SKM-1 treated with dmso at 0.1 percent for 144 hours (cell line): Measurements from ENCODE around the gene PSMG2.

ENCODE experiments used
- DNase-seq: peaks from one replicate; lab custom pipeline; 2025; ENCODE audit not compliant: unreplicated experiment; lab: John Stamatoyannopoulos, UW

The PSMG2 gene

DNA sequence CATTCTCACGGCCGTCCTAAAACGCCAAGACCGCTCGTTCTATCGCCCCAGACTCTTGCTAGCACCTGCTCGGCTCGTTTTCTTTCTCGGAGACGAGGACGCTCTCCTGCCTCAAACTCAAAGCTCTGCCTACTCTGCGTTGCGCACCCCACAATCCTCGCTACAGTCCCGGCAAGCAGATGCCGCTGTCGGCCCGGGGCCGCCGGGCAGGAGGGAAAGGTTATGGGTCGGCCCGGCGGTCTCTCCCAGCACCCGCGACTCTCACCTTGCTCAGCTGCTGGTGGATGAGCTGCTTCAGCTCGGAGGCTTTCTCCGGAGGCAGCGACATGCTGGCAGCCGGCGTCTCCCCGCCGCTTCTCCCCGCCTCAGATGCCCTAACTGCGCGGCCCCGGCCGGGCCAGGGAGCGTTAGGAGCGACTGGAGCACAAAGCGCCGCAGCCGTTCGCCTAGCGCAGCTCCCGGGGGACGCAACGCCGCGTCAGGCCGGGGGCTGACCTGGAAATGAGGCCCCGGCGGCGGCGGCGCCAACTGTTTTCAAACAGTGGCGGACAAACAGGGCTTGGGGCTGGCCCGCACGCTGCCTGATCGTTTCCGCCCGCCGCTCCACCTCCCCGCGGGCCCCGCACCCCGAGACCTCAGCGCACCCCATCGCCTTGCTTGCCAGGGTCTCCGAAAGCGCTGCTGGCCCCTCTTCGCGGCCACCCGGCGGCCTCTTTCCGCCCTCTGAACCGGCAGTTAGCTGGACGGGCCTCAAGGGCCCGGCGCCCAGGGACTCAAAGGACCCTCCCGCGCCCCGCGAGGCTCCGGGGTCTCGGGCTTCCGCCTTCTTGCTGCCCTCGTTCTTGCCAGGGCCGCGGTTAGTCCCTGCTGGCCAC lies at the start of gene PSMG2, which contains the start of gene CEP76:
Gene PSMG2, plus strand, starts transcription at position 822 of the 875 bp plus-strand sequence. CDS start 66 bp downstream, outside the sequence.
Gene CEP76, minus strand, starts transcription at position 503 of the 875 bp plus-strand sequence. Its CDS starts 175 bp downstream, at position 328.
- DNase-seq = peak; percentile 80

- no peak for DNase-seq
Measured at GRCh38 chr18:12654971-12655370, 47.9 kb upstream of the PSMG2 start.

DNA sequence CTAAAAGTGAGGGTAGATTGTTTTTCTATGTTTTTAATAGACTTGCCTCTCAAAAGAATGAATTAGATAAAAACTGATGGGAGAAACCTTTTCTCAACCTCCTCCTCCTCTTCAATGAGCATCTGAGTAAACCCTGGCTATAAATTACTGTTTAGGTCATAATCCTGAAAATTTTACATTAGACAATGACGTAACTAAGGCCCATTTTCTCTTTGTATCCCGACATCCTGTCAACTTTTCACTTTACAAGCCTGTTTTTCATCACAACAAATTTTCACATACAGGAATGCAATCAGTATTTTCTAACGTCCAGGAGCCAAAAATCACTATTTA lies 46.3 kb upstream of the PSMG2 start:
- DNase-seq = no peak

GRCh38 chr18:12656938-12657683 lies 45.7 kb upstream of the PSMG2 start:
- DNase-seq = no peak

GRCh38 chr18:12657684-12658425 lies 45.0 kb upstream of the PSMG2 start, which contains the start of gene SPIRE1:
SPIRE1 (minus strand) TSS chr18:12658107; CDS start chr18:12657866, 241 bp downstream.
- DNase-seq = peak; percentile 23

- DNase-seq = no peak
Measured at GRCh38 chr18:12658426-12659138, 44.3 kb upstream of the PSMG2 start.

DNA sequence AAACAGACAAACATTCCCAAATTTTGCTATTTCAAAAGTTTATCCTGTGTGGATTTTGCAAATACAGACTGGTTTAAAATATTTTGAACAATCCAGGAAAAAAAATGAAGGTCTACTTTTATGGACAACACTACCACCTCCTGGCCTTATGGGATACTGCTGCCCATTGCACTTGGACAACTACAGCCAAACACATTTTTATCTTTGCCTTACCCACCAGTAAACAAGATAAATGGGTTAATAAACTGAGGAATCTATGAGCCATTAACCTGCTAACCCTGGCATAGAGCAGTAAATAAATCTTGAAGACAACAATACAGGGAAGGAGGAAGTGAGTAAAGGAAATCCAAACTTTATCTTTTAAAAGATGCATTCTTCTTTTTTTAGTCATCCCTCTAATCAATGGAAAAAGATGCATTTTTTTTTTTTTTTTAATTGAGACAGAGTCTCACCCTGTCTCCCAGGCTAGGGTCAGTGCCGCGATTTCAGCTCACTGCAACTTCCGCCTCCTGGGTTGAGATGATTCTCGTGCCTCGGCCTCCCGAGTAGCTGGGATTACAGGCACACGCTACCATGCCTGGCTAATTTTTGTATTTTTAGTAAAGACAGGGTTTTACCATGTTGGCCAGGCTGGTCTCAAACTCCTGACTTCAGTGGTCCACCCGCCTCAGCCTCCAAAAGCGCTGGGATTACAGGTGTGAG lies 42.8 kb upstream of the PSMG2 start:
- peak; percentile 40 for DNase-seq

GRCh38 chr18:12668041-12668440 lies 34.8 kb upstream of the PSMG2 start:
- DNase-seq = no peak

DNA sequence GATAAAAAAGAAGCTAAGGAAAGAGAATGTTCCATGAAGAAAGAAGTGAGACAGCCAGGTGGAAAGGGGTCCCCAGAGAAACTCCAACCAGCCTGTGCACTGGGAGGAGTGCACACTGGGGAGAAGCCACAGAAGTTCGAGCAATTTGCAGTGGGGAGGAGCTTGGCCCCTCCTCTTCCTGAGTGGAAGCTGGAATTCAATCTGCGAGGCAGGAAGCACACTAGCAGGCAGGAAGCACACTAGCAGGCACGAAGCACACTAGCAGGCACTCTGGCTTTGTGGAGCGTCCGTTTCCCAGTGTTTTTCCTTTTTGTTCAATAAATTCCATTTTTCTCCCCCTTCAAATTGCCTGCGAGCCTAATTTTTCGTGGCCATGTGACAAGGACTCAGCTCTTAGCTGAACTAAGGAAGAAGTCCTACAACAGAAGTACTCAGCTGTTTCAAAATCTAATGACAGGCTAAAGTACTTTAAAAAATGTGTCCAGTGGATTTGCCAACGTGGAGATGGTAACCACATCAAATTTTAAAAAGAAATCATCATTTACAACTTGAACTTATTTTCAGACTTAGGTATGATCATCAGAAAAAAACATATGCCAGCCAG lies 23.6 kb upstream of the PSMG2 start:
- DNase-seq = no peak

GRCh38 chr18:12686100-12686499 lies 16.7 kb upstream of the PSMG2 start:
- no peak for DNase-seq

DNA sequence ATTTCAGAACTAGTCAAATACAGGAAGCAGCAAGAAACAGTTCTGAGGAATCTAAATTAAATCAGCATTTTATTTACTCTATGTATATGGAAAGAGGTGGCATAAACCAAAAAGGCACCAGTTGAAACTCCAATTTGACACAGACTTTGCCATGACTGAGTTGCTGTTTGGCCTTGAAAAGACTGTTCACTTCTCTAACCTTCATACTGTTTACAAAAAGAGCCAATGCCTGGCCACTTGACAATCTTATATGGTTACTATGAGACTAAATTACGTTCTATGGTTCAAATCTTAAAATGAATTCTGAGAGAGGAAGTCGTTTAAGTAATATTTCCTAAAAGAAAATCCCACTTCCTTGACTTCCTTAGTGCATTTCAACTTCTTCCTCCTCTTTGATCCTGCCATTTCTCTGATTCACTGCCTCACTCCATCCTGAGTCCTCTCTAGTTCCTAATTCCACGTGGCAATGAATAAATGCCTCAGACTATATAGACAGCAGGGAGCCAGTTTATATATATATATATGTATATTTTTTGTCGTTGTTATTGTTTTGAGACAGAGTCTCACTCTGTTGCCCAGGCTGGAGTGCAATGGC lies 13.5 kb upstream of the PSMG2 start:
- no peak for DNase-seq

DNA sequence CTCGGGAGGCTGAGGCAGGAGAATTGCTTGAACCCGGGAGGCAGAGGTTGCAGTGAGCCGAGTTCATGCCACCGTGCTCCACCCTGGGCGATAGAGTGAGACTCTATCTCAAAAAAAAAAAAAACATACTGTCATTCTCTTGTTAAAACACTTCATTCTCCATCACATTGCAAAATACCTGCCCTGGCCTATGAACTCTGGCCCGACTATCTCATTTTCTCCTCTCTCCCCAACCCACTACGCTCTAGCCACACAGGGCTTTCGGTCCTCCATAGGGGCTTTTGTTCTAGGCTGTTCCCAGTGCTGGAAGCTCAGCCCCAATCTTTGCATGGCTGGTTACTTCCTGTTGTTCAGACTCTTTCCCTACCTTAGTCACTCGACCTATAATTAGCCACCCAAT lies 10.6 kb upstream of the PSMG2 start:
- no peak for DNase-seq

DNA sequence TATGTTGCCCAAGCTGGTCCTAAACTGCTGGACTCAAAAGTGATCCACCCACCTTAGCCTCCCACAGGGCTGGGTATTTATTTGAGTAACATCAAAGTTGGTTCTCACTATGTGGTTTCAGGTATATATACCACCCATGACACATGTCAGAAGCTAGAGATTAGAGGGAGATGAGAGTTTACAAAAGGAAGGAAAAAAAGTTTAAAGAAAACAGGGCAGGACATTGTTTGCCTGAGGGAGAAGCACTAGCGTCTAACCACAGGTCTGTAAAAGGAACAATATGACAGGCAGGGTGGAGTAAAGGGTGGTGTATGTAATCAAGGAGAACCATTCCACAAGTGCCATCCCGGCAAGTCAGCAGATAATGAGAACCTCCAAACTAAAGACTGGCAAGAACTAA lies 8.8 kb upstream of the PSMG2 start:
- DNase-seq = no peak

DNA sequence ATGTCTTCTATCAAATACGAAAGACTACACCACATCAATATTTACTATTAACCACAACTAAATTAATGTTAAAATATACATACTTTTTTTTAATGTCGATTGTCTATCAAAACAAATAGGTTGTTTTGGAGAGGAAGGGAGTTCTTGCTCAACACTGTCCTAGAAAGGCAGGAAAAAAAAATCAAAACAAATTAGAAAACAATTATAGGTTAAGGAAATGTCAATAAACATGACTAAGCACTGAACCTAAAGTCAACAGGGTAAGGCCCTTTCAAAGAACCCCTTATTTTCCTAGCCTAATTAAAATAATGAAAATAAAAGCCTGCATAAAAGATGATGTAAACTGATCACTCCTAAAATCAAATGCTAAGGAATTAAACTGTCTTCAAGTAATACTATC lies 3.1 kb upstream of the PSMG2 start:
- DNase-seq = no peak

DNA sequence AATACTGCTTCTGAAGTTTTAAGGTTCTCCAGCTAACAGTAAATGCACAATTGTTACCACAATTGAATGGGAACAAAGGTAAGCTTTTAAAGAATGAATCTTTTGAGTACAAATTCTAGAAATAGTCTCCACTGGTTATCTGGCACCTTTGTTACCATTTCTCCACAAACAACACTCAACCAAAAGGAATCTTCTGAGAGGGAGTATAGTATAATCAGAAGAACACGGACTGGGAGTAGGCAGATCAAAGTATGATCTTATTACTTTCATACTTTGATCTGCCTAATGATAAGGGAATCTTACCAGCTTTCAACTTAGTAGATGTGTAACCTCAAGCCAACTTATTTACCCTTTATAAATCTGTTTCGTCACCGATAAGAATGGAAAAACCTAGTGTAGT lies 1.7 kb upstream of the PSMG2 start:
- no peak for DNase-seq

DNA sequence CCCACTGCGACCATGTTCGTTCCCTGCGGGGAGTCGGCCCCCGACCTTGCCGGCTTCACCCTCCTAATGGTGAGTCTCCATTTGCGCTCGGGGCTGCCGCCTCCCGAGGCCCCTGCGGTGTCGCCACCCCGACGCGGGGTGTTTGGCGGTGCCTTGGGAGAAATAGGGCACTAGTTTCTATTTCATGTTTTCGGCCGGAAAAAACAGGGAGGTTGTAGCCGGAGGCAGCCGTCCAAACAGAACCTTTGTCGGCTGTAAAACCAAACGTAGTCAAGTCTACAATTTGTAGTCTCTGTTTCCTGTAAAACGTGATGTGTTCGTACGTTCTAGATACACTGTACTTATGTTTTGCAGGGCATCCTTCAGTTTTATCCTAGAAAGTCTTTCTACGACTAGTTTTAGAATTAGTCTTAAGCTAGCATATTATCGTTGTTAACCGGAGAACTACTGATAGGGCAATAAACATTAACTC lies 290 bp downstream of the PSMG2 start:
- no peak for DNase-seq

DNA sequence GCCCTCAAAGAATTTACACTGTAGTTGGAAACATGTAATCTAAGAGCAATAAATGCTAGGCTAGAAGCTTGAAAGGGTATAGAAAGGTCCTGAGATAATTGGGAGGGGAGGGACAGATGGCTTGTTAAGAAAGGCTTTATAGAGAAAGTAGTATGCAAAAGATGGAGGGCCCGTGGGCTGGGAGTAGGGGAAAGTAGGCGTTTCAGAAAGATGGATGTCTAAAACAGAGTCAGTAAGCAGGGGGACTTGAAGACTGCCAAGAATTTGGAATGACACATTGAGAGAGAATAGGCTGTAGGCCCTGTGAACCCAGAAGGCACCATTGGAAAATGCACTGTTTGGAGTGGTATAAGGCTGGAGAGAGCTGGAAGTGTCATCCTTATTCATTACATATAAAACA lies 822 bp downstream of the PSMG2 start:
- no peak for DNase-seq

- no peak for DNase-seq
Measured at GRCh38 chr18:12711446-12711845, 8.6 kb downstream of the PSMG2 start.
